C4-2B (cell line): ENCODE measurements around the gene PIP5K1A.
A peak's percentile ranks its signal among the peaks of the same experiment; 100 is the strongest.

Experiments
- H3K27ac ChIP-seq: fragments of 450-650 bp; 2 replicates; pipeline ENCODE4 v1.5.1; 2017
- ZFX ChIP-seq: fragments of 450-650 bp; IDR thresholded peaks from 2 replicates; pipeline ENCODE4 v1.6.1; 2017
- TF ChIP-seq, protein P1 (sequence below): fragments of 450-650 bp; conservative IDR thresholded peaks from 2 replicates; pipeline ENCODE4 v1.5.1; 2017; ENCODE audit warnings: mild to moderate bottlenecking

The PIP5K1A gene

DNA sequence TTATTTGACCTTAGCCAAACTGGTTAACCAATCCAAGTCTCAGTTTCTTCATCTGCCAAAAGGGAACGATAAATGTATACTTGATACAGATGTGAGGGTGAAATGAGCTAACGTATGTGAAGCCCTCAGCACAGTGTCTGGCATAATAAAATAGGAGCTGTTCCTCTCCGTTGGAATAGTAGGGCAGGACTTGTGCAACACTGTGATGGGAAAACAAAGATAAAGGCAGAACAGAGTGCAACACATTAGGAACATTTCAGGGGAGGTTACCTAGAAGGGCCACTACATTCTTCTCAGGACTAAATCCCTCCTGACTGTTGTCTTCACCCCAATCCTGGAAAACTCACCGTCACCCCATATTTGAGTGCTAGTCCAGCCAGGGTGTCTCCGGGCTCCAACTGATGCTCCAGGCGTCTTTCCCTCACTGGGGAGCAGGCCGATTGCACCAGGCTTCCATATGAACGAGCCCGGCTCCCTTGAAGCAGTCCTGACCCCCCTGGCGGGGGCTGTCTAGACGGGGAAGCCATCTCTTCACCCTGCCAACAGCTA lies 33.5 kb upstream of the PIP5K1A start:
- H3K27ac ChIP-seq, result peak overlapping the region; percentile 74
- no peak for TF ChIP-seq ZFX

DNA sequence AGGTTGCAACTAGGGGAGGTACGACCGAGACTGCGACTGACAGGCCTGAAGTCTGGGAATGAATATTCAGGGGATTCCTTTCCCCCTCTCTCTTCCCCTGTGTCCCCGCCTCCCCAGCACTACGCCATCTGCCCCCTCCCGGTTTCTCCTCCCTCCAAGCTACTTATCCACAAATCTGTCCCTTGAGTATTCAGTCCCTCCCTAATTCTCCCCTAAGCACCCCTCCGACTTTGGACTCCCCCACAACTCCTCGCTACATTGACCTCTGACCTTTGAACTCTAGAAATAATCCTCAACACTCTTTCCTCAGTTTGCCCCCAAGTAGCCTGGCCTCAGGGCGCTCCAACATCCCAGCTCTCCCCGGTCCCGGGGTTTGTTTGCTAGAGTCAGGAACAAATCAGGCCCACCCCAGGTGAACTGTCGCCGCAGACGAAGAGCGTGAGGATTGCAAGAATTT lies 33.0 kb upstream of the PIP5K1A start:
- TF ChIP-seq, protein P1, sequence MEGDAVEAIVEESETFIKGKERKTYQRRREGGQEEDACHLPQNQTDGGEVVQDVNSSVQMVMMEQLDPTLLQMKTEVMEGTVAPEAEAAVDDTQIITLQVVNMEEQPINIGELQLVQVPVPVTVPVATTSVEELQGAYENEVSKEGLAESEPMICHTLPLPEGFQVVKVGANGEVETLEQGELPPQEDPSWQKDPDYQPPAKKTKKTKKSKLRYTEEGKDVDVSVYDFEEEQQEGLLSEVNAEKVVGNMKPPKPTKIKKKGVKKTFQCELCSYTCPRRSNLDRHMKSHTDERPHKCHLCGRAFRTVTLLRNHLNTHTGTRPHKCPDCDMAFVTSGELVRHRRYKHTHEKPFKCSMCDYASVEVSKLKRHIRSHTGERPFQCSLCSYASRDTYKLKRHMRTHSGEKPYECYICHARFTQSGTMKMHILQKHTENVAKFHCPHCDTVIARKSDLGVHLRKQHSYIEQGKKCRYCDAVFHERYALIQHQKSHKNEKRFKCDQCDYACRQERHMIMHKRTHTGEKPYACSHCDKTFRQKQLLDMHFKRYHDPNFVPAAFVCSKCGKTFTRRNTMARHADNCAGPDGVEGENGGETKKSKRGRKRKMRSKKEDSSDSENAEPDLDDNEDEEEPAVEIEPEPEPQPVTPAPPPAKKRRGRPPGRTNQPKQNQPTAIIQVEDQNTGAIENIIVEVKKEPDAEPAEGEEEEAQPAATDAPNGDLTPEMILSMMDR, result no peak
- no peak for TF ChIP-seq ZFX
- H3K27ac ChIP-seq, result peak overlapping the region; percentile 74

DNA sequence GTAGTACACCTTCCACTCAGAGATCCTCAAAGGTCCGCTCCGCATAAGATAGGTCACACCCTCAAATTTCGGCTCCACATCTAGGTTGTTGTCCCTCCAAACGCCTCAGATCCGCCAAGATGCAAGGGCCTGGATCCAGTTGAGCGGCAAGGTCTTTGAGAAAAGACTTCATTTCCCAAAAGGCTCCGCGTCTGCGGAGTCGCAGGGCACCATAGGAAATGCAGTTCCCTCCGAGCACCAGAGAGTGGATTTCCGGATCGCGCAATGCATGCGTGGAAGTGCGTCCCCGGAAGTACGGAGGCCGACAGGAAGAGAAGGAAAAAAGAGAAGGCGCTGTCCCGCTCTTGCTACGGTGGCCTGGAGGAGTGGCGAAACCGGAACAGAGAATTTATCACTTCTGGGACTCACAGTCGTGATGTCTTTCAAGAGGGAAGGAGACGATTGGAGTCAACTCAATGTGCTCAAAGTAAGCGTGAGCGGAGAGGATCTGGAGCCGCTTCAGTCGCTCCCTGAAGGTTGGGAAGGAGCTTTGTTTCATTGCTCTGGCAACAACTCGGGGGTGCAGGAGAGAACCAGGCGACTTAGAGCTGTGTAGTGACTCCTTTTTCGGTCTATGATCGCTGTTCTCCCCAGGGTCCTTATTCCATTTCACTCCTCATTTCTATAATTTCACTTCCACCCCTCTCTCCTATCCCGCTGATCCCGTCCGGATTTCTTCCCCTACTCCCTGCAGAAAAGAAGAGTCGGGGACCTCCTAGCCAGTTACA lies 32.4 kb upstream of the PIP5K1A start, which contains the start of the genes LYSMD1 and SCNM1:
Gene LYSMD1 (minus strand): TSS at position 165 of the 767 bp plus-strand sequence. CDS start 644 bp downstream, outside the sequence.
Gene SCNM1 (plus strand): TSS at position 407 of the 767 bp plus-strand sequence. CDS start 9 bp downstream, at position 416.
- peak; percentile 89 for TF ChIP-seq ZFX
- TF ChIP-seq, protein P1, result no peak
- H3K27ac ChIP-seq, result peak within 1 kb of the TSS; percentile 74

DNA sequence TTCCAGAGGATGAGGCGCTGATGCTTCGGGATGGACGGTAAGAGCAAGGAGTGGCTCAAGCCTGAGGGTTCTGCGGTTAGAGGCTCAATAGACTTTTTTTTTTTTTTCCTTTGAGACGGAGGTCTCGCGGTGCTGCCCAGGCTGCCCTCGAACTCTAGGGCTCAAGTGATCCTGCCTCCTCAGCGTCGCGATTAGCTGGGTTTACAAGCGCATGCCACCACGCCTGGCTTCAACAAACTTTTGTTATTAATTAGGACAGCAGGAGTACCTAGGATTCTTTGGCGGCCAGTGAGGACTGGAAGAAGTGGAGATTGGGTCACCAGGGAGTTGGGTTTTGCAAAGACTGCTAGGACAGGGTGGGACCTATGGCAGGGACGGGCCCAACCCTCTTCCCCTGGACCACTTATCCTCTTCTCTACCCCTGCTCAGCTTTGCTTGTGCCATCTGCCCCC lies 31.8 kb upstream of the PIP5K1A start:
- H3K27ac ChIP-seq, result peak overlapping the region; percentile 74
- TF ChIP-seq ZFX, result no peak
- TF ChIP-seq, protein P1, result no peak

DNA sequence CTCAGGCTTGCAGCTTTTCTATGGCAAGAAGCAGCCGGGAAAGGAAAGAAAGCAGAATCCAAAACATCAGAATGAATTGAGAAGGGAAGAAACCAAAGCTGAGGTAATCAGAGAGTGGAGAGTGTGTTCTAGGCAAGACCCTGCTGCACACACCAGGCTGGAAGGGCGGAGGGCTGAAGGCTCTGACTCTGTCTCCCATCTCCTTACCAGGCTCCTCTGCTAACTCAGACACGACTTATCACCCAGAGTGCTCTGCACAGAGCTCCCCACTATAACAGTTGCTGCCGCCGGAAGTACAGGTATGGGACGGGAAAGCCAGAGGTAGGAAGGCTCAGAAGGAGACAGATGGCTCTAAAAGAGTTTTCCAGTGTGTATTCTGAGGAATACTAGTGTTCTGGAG lies 31.2 kb upstream of the PIP5K1A start:
- peak overlapping the region; percentile 74 for H3K27ac ChIP-seq
- no peak for TF ChIP-seq ZFX
- TF ChIP-seq, protein P1, result no peak

DNA sequence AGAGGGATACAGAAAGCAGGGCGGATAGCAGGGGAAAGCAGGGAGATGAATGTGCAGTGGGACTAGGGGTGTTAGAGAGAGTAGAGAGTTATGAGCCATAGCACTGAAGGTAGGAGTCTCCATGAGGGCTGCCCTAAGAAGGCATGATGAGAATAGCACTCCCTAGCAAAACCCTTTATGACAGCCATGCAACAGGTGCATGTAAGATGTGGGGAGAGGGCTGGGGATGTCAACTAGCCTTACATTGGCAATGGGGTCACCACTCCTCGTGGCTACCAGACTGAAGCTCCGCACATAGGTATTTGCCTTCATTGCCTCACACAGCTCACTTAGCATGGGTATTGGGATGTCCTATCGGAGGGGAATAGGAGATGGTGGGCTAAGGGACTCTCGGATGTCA lies 27.2 kb upstream of the PIP5K1A start:
- H3K27ac ChIP-seq, result no peak overlapping the region
- TF ChIP-seq ZFX, result no peak
- TF ChIP-seq, protein P1, result no peak

GRCh38 chr1:151175041-151175741 lies 23.2 kb upstream of the PIP5K1A start:
- H3K27ac ChIP-seq, result no peak overlapping the region
- no peak for TF ChIP-seq ZFX
- TF ChIP-seq, protein P1, result no peak
